ENCODE results near the gene LRP1B. TPM values are rescaled to one million over a fixed set of nuclear protein-coding genes. Genes with fewer than 3 reads are reported as not detected.
"Not testable (repeated sequence)": the region's sequence is repeated elsewhere in the genome, so short reads cannot be mapped to it uniquely, and the experiment has no call there.

The LRP1B gene
- polyA plus RNA-seq, 1 donor = 3.7 TPM

DNA sequence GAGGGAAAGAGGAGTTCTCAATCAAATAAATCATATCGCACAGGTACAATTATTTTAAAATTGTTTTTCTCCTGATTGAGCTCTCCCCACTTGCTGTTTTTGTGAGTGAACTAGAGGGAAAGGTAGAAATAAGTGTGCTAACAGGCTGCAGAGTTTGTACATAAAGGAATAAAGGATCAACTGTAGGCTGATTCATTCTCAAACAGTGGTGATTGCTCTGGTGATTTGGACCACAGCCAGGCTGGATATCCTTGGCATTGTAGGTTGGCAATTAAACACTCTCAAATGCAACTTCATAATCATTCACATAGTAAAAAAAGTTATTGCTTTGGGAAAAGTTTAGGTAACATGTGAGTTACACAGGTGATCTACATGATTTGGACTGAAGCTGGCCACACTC, 29.8 kb downstream of the LRP1B start:
- no peak for DNase-seq

GRCh38 chr2:142100139-142100873, 30.5 kb downstream of the LRP1B start:
- no peak for DNase-seq

- DNase-seq = no peak
Observed at GRCh38 chr2:142097711-142098110, 33.1 kb downstream of the LRP1B start.

- no peak for DNase-seq
Observed at GRCh38 chr2:142095647-142096046, 35.2 kb downstream of the LRP1B start.

GRCh38 chr2:142094233-142094632, 36.6 kb downstream of the LRP1B start:
- DNase-seq = no peak

DNA sequence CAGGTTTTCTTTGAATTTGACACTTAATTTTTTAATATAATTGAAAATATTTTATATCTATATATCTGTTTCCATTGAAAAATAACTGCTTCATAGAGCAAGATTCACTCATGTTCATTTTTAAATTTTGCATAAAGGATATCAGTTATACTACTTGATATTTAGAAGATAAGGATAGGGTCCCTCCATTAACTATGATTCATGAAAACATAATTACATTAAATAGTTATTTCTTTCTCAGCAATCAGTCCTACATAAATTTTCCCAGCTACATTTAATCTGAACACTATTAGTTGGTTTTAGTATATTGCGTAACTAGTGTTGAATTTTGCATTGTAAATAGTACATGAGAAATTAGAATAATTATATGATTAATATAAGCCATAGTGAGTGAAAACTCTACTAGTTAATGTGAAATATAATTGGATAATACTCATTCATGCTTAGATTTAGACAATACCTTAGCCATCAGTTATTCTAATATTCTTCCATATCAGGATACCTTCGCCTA, 42.7 kb downstream of the LRP1B start:
- DNase-seq = no peak

- not testable (repeated sequence) for DNase-seq
Observed at GRCh38 chr2:142087585-142087984, 43.2 kb downstream of the LRP1B start.

- DNase-seq = no peak
Observed at GRCh38 chr2:142082368-142082767, 48.4 kb downstream of the LRP1B start.

DNA sequence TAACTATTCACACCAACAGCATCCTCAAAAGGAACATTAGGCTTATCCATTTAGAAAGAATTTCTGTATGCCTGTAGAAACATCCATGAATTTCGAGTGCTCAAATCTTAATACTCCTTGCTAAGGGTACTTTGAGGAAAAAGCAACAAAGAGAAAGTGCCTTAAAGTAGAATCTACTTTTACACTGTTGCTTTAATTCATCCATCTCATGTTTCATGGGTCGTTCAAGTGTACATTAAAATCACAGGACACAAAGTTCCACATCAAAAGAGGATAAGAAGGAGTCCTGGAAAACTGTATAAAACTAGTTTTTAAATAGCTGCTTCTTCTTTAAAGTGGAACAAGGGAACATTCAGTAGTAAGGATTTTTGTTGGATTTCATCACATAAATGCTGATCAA, 54.5 kb downstream of the LRP1B start:
- DNase-seq = no peak

GRCh38 chr2:142075826-142076225, 55.0 kb downstream of the LRP1B start:
- DNase-seq = no peak

GRCh38 chr2:142069251-142069888, 61.4 kb downstream of the LRP1B start:
- no peak for DNase-seq

- DNase-seq = no peak
Observed at GRCh38 chr2:142065700-142066099, 65.1 kb downstream of the LRP1B start.

GRCh38 chr2:142065156-142065555, 65.7 kb downstream of the LRP1B start:
- DNase-seq = no peak

DNA sequence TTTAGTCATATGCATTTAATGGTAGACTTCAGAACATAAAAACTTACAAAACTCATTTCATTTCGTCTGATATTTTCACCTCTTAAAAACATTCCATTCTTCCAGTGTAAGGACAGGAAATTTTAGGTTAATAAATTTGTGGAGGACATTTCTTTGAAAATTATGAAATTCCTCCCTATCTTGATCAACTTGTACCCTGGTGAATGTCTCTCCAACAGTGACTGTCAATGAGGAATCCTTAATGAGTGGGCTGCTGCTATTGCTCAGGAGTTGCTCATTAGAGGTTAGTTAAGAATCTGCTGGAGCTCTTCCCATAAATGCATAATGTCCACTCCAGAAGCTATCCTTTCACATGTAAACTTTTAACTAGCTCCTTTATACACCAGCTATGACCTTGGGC, 69.1 kb downstream of the LRP1B start:
- DNase-seq = no peak

DNA sequence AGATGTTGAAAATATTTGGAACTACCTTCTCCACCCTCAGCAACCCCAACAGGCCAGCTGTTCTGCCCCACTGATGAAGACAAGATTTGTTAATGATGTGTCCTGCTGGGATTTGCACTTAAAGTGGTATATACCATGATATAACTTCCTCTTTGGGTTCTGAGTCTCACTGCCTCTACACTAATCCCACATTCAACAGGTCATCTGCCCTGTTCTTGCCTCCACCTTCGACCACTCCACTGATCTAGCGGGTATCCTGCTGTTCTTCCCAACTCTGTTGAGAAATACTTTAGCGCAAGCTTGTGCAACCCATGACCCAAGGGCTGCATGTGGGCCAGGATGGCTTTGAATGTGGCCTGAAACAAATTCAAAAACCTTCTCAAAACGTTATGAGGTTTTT, 72.7 kb downstream of the LRP1B start:
- DNase-seq = no peak

GRCh38 chr2:142056784-142057183, 74.0 kb downstream of the LRP1B start:
- no peak for DNase-seq

DNA sequence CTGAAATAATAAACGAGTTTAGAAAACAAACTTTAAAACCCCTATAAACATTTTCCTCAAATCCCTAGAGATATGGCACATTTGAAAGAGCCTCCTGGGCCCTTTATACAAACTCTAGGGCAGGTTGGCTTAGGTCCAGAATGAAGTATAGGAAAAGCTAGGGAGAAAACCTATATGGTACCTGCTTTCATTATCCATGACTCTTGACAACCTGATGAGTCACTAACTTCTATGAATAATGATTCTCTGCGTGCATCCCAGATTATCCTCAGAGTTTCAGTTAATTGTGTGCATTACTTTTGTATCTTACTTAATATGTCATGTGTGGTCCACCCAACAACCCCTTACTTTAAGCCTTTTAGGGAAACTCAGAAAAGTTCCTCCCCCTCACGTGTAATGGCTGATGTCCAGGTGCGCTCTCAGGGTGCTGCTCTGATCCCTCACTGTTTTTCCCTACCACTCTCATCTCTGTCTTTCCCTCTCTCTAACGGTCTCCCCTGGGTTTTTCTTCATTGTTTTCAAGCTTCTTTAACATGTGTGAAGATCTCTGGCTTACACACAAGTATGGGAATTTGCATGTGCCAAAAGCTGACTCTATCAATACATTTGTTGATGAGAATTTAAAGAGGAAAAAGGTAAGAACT, 78.5 kb downstream of the LRP1B start:
- no peak for DNase-seq

DNA sequence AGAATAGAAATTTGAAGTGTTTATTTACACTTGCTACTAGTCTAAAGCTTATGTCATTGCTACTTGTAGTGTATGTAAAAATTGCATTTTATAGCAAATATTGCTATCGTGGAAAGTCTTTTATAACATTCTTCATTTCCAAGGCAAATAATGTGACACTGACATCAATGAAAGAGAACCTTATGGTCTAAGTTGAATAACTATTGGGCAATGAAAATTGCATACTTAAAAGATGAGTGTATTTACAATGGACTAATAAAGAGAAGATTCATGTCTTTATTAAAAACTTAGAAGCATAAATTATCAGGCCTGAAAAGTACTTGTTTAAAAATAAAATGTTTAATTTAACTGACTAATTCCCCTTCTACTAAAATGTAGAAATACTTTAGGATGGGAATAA, 82.2 kb downstream of the LRP1B start:
- DNase-seq = no peak

- no peak for DNase-seq
Observed at GRCh38 chr2:142045641-142046040, 85.2 kb downstream of the LRP1B start.

DNA sequence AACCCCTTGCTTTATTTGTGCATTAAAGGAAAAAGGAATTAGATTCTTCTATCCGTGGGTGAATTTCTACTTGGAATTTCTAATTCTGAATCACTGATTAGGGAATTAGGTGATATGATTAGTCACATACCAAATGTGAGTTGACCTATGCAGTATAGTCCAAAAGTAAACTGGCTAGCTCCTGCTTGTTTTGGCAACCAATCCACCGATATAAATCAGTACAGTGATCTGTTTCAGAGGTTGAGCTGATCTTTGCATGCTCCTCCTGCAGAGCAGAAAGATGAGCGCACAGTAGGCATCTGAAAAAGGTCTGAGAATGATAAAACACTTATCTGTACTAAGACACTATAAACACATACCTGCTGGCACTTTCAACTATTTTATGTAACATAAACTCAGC, 86.6 kb downstream of the LRP1B start:
- DNase-seq = no peak

DNA sequence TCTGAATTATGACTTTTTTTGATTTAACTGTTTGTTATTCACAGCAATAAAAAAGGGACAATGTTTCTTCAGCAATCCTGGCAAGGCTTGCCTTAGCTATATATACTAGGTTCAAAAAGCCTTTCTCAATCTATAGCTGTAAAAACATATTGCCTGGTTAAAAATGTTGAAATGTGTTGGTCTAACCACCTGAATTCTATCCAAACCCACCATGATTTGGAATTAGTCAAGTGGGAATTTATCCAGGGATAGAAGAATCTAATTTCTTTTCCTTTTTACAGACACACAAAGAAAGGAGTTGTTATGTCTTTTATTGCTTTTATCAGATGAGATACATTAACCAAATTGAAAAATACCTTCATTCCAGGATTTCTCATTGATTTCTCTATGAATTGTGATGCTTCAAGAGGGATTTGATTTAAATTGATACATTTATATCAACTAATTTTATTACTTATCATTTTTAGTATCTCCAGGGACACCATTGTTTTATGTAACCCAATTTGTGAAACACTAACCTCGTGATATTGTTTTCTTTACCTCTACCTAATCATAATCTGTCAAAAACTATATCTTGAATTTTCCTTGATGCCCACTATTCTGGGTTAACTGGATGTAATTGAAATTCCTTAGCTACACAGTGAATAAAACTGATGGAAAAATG, 88.1 kb downstream of the LRP1B start:
- DNase-seq = no peak

- DNase-seq = no peak
Observed at GRCh38 chr2:142041996-142042395, 88.8 kb downstream of the LRP1B start.

DNA sequence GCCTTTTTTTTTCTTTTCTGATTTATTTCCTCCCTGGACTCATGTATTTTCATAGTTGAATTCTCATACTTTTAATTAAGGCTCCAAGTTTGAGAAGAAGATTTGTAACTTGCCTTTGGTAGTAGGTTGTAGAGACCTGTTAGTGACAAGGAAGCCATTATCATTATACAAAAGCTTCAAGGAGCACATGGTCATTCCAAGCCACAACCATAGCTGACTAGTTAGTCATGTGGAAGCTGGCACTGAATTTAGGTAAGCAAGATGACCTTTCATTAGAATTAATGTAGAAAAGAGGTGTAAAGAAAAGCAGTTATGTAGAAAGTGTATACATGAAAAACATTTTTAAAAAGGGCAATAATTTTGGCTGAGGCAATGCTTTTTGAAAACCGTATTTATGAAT, 89.7 kb downstream of the LRP1B start:
- DNase-seq = no peak

Measured in hindlimb muscle (tissue), 1 donor.